HEK293 (cell line): ENCODE measurements around the gene NDUFAF5.

Source experiments
- CTCF ChIA-PET: fragments of 350-600 bp; formaldehyde crosslinking; extraction: SDS; loops from one replicate; lab custom pipeline; 2021; ENCODE audit warnings: antibody characterized with exemption; lab: Yijun Ruan, JAX
- POLR2A ChIA-PET: fragments of 300-600 bp; formaldehyde crosslinking; extraction: SDS; loops from one replicate; lab custom pipeline; 2020; ENCODE audit warnings: antibody characterized with exemption, inconsistent platforms; lab: Yijun Ruan, JAX
- H3K27ac ChIP-seq: fragments of 200-500 bp; sonication (Bioruptor generic); 2 replicates; pipeline ENCODE4 v1.5.1; 2014; ENCODE audit warnings: low read depth, low read length, control low read depth, inconsistent platforms; ENCODE audit errors: extremely low read depth
- H3K36me3 ChIP-seq, 2 experiments: fragments of 200-500 bp in 1 of 2; sonication (Bioruptor generic) in 1 of 2; 1 replicate in 1 of 2; 2 replicates in 1 of 2; pipeline ENCODE4 v1.5.1; 2014 to 2017; ENCODE audit warnings: inconsistent platforms in 2 of 2, low read length in 2 of 2; ENCODE audit not compliant: control insufficient read depth in 2 of 2, insufficient read depth in 1 of 2
- H3K4me1 ChIP-seq: fragments of 200-500 bp; sonication (Bioruptor generic); 2 replicates; pipeline ENCODE4 v1.5.1; 2014; ENCODE audit warnings: mild to moderate bottlenecking, low read length, inconsistent platforms; ENCODE audit not compliant: control insufficient read depth, insufficient read depth
- H3K4me3 ChIP-seq: 2 replicates; pipeline ENCODE4 v1.5.1; 2011; ENCODE audit warnings: low read depth, mild to moderate bottlenecking, control low read depth, low read length, moderate library complexity
- H3K9me3 ChIP-seq: fragments of 200-500 bp; sonication (Bioruptor generic); 2 replicates; pipeline ENCODE4 v1.5.1; 2014; ENCODE audit warnings: low read depth, low read length, inconsistent platforms; ENCODE audit not compliant: control insufficient read depth, insufficient read depth
- ELK4 ChIP-seq: IDR thresholded peaks from 2 replicates; pipeline ENCODE4 v1.6.1; 2011; ENCODE audit warnings: mild to moderate bottlenecking, low read depth, low read length, borderline replicate concordance
- GLI2 ChIP-seq: fragments of 450-650 bp; formaldehyde crosslinking; IDR thresholded peaks from 2 replicates; pipeline ENCODE4; 2017; ENCODE audit warnings: missing biosample characterization, missing genetic modification characterization, low read depth, borderline replicate concordance
- GLI4 ChIP-seq: fragments of 450-650 bp; formaldehyde crosslinking; IDR thresholded peaks from 2 replicates; pipeline ENCODE4 v1.5.1; 2016; ENCODE audit warnings: missing biosample characterization, missing genetic modification characterization
- HOXD13 ChIP-seq: sonication (generic); formaldehyde crosslinking; IDR thresholded peaks from 2 replicates; pipeline ENCODE4 v1.8.0; 2022; ENCODE audit warnings: missing genetic modification reagents, borderline replicate concordance
- IKZF3 ChIP-seq: fragments of 450-650 bp; IDR thresholded peaks from 2 replicates; pipeline ENCODE4 v1.5.0; 2018; ENCODE audit warnings: missing biosample characterization, mild to moderate bottlenecking, missing genetic modification characterization, moderate library complexity
- MYNN ChIP-seq: fragments of 450-650 bp; formaldehyde crosslinking; IDR thresholded peaks from 2 replicates; pipeline ENCODE4 v1.5.1; 2016; ENCODE audit warnings: missing biosample characterization, missing genetic modification characterization, borderline replicate concordance
- MZF1 ChIP-seq: fragments of 450-650 bp; formaldehyde crosslinking; IDR thresholded peaks from 2 replicates; pipeline ENCODE4 v1.5.1; 2017; ENCODE audit warnings: missing biosample characterization, missing genetic modification characterization, borderline replicate concordance
- PBX3 ChIP-seq: sonication (generic); formaldehyde crosslinking; IDR thresholded peaks from 2 replicates; pipeline ENCODE4 v1.8.1; 2022; ENCODE audit warnings: mild to moderate bottlenecking, moderate library complexity, missing genetic modification reagents
- ZBTB26 ChIP-seq: fragments of 450-650 bp; formaldehyde crosslinking; optimal IDR thresholded peaks from 2 replicates; pipeline ENCODE3; 2016; ENCODE audit warnings: missing biosample characterization, mild to moderate bottlenecking, missing genetic modification characterization
- ZBTB48 ChIP-seq: fragments of 450-650 bp; formaldehyde crosslinking; IDR thresholded peaks from 2 replicates; pipeline ENCODE4 v1.5.1; 2016; ENCODE audit warnings: missing biosample characterization, missing genetic modification characterization
- ZBTB8A ChIP-seq: fragments of 450-650 bp; formaldehyde crosslinking; IDR thresholded peaks from 2 replicates; pipeline ENCODE4 v1.5.1; 2016; ENCODE audit warnings: missing biosample characterization, missing genetic modification characterization
- ZNF121 ChIP-seq: fragments of 450-650 bp; formaldehyde crosslinking; IDR thresholded peaks from 2 replicates; pipeline ENCODE4 v1.5.1; 2016; ENCODE audit warnings: missing biosample characterization, missing genetic modification characterization
- ZNF138 ChIP-seq: fragments of 450-650 bp; formaldehyde crosslinking; IDR thresholded peaks from 2 replicates; pipeline ENCODE4 v1.5.1; 2016; ENCODE audit warnings: missing biosample characterization, missing genetic modification characterization, borderline replicate concordance
- ZNF169 ChIP-seq: fragments of 450-650 bp; formaldehyde crosslinking; IDR thresholded peaks from 2 replicates; pipeline ENCODE4 v1.5.1; 2016; ENCODE audit warnings: missing biosample characterization, missing genetic modification characterization
- ZNF174 ChIP-seq: fragments of 450-650 bp; formaldehyde crosslinking; IDR thresholded peaks from 2 replicates; pipeline ENCODE4 v1.5.0; 2017; ENCODE audit warnings: missing biosample characterization, mild to moderate bottlenecking, missing genetic modification characterization
- ZNF341 ChIP-seq: fragments of 450-650 bp; formaldehyde crosslinking; IDR thresholded peaks from 2 replicates; pipeline ENCODE4; 2016; ENCODE audit warnings: low read depth, missing biosample characterization, missing genetic modification characterization
- ZNF366 ChIP-seq: fragments of 450-650 bp; formaldehyde crosslinking; conservative IDR thresholded peaks from 2 replicates; pipeline ENCODE4 v1.5.1; 2016; ENCODE audit warnings: missing biosample characterization, missing genetic modification characterization
- ZNF391 ChIP-seq: fragments of 450-650 bp; formaldehyde crosslinking; IDR thresholded peaks from 2 replicates; pipeline ENCODE4 v1.5.1; 2016; ENCODE audit warnings: low read depth, missing biosample characterization, missing genetic modification characterization, borderline replicate concordance
- ZNF404 ChIP-seq: fragments of 450-650 bp; formaldehyde crosslinking; IDR thresholded peaks from 2 replicates; pipeline ENCODE4 v1.5.1; 2017; ENCODE audit warnings: missing biosample characterization, missing genetic modification characterization
- ZNF426 ChIP-seq: fragments of 450-650 bp; formaldehyde crosslinking; IDR thresholded peaks from 2 replicates; pipeline ENCODE4 v1.5.1; 2017; ENCODE audit warnings: missing biosample characterization, missing genetic modification characterization, mild to moderate bottlenecking, inconsistent platforms, moderate library complexity
- ZNF449 ChIP-seq: fragments of 450-650 bp; formaldehyde crosslinking; IDR thresholded peaks from 2 replicates; pipeline ENCODE4 v1.5.1; 2017; ENCODE audit warnings: missing biosample characterization, mild to moderate bottlenecking, missing genetic modification characterization, moderate library complexity
- ZNF518A ChIP-seq: fragments of 450-650 bp; formaldehyde crosslinking; conservative IDR thresholded peaks from 2 replicates; pipeline ENCODE4 v1.5.1; 2016; ENCODE audit warnings: low read depth, missing biosample characterization, missing genetic modification characterization
- ZNF521 ChIP-seq: fragments of 450-650 bp; formaldehyde crosslinking; IDR thresholded peaks from 2 replicates; pipeline ENCODE4 v1.5.1; 2017; ENCODE audit warnings: missing biosample characterization, mild to moderate bottlenecking, missing genetic modification characterization
- ZNF544 ChIP-seq: fragments of 450-650 bp; formaldehyde crosslinking; IDR thresholded peaks from 2 replicates; pipeline ENCODE4 v1.5.0; 2017; ENCODE audit warnings: missing biosample characterization, missing genetic modification characterization
- ZNF571 ChIP-seq: fragments of 450-650 bp; formaldehyde crosslinking; IDR thresholded peaks from 2 replicates; pipeline ENCODE4 v1.5.0; 2017; ENCODE audit warnings: missing biosample characterization, missing genetic modification characterization
- ZNF624 ChIP-seq: fragments of 450-650 bp; formaldehyde crosslinking; IDR thresholded peaks from 2 replicates; pipeline ENCODE4 v1.5.1; 2017; ENCODE audit warnings: missing biosample characterization, missing genetic modification characterization
- ZNF626 ChIP-seq: fragments of 450-650 bp; sonication (Bioruptor Pico); formaldehyde crosslinking; IDR thresholded peaks from 2 replicates; pipeline ENCODE4 v1.5.1; 2018; ENCODE audit warnings: missing biosample characterization, missing genetic modification characterization, inconsistent platforms
- ZNF791 ChIP-seq: fragments of 450-650 bp; formaldehyde crosslinking; IDR thresholded peaks from 2 replicates; pipeline ENCODE4 v1.5.1; 2016; ENCODE audit warnings: missing biosample characterization, missing genetic modification characterization

NDUFAF5 gene

GRCh38 chr20:13840093-13840465 is 55.3 kb downstream of the NDUFAF5 start:
- Histone ChIP-seq H3K9me3 (no peaks in the 10 kb centered on the region), H3K36me3 (no peaks in the 10 kb centered on the region), H3K4me1 (no peaks in the 10 kb centered on the region), H3K27ac (no peak overlapping the region), H3K4me3 (no peak overlapping the region)
- TF ChIP-seq ZNF624 (tag by site-specific recombination) (no peak), ZNF138 (no peak), ZNF341 (tag by site-specific recombination) (no peak), HOXD13 (CRISPR knock-in tag) (no peak), ZNF521 (tag by site-specific recombination) (no peak), GLI2 (tag by site-specific recombination) (no peak), ZNF404 (tag by site-specific recombination) (no peak), ZNF426 (no peak), IKZF3 (no peak), ZNF518A (tag by site-specific recombination) (no peak), MYNN (no peak), ZNF391 (tag by site-specific recombination) (no peak), ZNF626 (tag by site-specific recombination) (no peak), ELK4 (no peak), ZNF449 (no peak), ZBTB48 (tag by site-specific recombination) (no peak), ZNF174 (tag by site-specific recombination) (no peak), ZNF169 (tag by site-specific recombination) (no peak)
- POLR2A ChIA-PET = no interaction called here
- CTCF ChIA-PET = interaction anchor here (0.9 kb wide), 1 partner anchor 20 kb away, joined by 3 read pairs; no protein-coding TSS in a partner anchor

GRCh38 chr20:13841206-13841605 is 56.4 kb downstream of the NDUFAF5 start:
- H3K4me3 ChIP-seq = no peak overlapping the region
- POLR2A ChIA-PET = no interaction called here
- CTCF ChIA-PET = interaction anchor here (0.6 to 1.1 kb wide), 2 partner anchors 63 to 211 kb away, joined by 3 to 4 read pairs; no protein-coding TSS in a partner anchor
- H3K36me3 ChIP-seq = no peaks in the 10 kb centered on the region
- no peak overlapping the region for H3K27ac ChIP-seq
- H3K9me3 ChIP-seq = no peaks in the 10 kb centered on the region
- no peaks in the 10 kb centered on the region for H3K4me1 ChIP-seq
- TF ChIP-seq ZBTB26 (no peak), ZBTB8A (tag by site-specific recombination) (no peak), PBX3 (CRISPR knock-in tag) (no peak), MZF1 (tag by site-specific recombination) (no peak), ZNF791 (tag by site-specific recombination) (no peak), ZNF121 (tag by site-specific recombination) (no peak), GLI4 (tag by site-specific recombination) (no peak), ZNF366 (tag by site-specific recombination) (no peak), ZNF571 (no peak), ZNF544 (tag by site-specific recombination) (no peak)
